ENCODE results near the gene PPAN. TPM values are rescaled to one million over a fixed set of nuclear protein-coding genes. Genes with fewer than 3 reads are reported as not detected.

Gene PPAN
- total RNA-seq, 1 experiment from 2014 or later = 101 TPM

GRCh38 chr19:10107254-10107653, 1.1 kb downstream of the PPAN start:
- ATAC-seq = no peak
- Histone ChIP-seq H2AFZ (ENCODE audit: low read depth, low read length, poor library complexity, severe bottlenecking) (no peak overlapping the region), H3K27ac (ENCODE audit: low read depth, low read length) (peak overlapping the region; percentile 89), H4K20me1 (ENCODE audit: insufficient read depth) (no peaks in the 10 kb centered on the region), H3K79me2 (ENCODE audit: insufficient read depth, low read length) (peaks cover 46% of the 10 kb centered on the region), H3K9me3 (ENCODE audit: control insufficient read depth in 1 of 2, insufficient read depth in 1 of 2, low read depth in 1 of 2, low read length in 2 of 2) (no peaks in the 10 kb centered on the region), H3K4me3 (replicated peaks in 1 of 2; ENCODE audit: low read depth in 1 of 2, low read length in 2 of 2) (peak overlapping the region; percentile 72 to 99), H3K36me3 (ENCODE audit: control insufficient read depth in 1 of 2, insufficient read depth in 2 of 2, low read length in 2 of 2) (peaks cover 36 to 42% of the 10 kb centered on the region in 2 experiments), H3K9ac (ENCODE audit: low read length) (peak overlapping the region; percentile 85), H3K9me2 (ENCODE audit: insufficient read depth) (no peaks in the 10 kb centered on the region), H3K4me1 (ENCODE audit: control insufficient read depth in 1 of 2, insufficient read depth in 2 of 2, low read length in 2 of 2) (peaks cover 12 to 42% of the 10 kb centered on the region in 2 experiments), H3K27me3 (ENCODE audit: insufficient read depth, low read length) (no peaks in the 10 kb centered on the region), H3K4me2 (ENCODE audit: low read length) (peak overlapping the region; percentile 94)
- intact Hi-C loops (cut with micrococcal nuclease) = no loop called here
- CTCF ChIA-PET = no interaction called here
- POLR2A ChIA-PET = interaction anchor here (2.4 kb wide), 1 partner anchor 11 kb away, joined by 14 read pairs; no protein-coding TSS in a partner anchor
- RAD21 ChIA-PET (ENCODE audit: low non-redundant PET in 1 of 2, low total read pairs in 2 of 2, uncharacterized antibody in 2 of 2, unreplicated experiment in 2 of 2) = no interaction called here
- DNase-seq (ENCODE audit: low read depth, low spot score) = no peak
- TF ChIP-seq YY1 (IDR thresholded peaks at IDR 0.05; ENCODE audit: extremely low read depth, insufficient replicate concordance, low read depth, low read length) (no peak), POLR2AphosphoS5 (IDR thresholded peaks at IDR 0.05; ENCODE audit: low read depth, low read length) (0 out of 2 replicates have a peak, but pooled peaks have one; percentile 12)
- no TSS peak for BruUV-seq (replicated peaks)

- Histone ChIP-seq H3K4me1 (ENCODE audit: control insufficient read depth in 1 of 2, insufficient read depth in 2 of 2, low read length in 2 of 2) (peaks cover 12 to 48% of the 10 kb centered on the region in 2 experiments), H3K4me3 (replicated peaks in 1 of 2; ENCODE audit: low read depth in 1 of 2, low read length in 2 of 2) (peak overlapping the region; percentile 72 to 99), H3K4me2 (ENCODE audit: low read length) (peak overlapping the region; percentile 94), H3K27ac (ENCODE audit: low read depth, low read length) (peak overlapping the region; percentile 89; the same call in 1 of the 2 replicates), H3K9ac (ENCODE audit: low read length) (peak overlapping the region; percentile 85), H3K36me3 (ENCODE audit: control insufficient read depth in 1 of 2, insufficient read depth in 2 of 2, low read length in 2 of 2) (peaks cover 36 to 42% of the 10 kb centered on the region in 2 experiments), H3K27me3 (ENCODE audit: insufficient read depth, low read length) (no peaks in the 10 kb centered on the region), H3K9me2 (ENCODE audit: insufficient read depth) (no peaks in the 10 kb centered on the region), H4K20me1 (ENCODE audit: insufficient read depth) (no peaks in the 10 kb centered on the region), H3K9me3 (ENCODE audit: control insufficient read depth in 1 of 2, insufficient read depth in 1 of 2, low read depth in 1 of 2, low read length in 2 of 2) (no peaks in the 10 kb centered on the region), H3K79me2 (ENCODE audit: insufficient read depth, low read length) (peaks cover 46% of the 10 kb centered on the region), H2AFZ (ENCODE audit: low read depth, low read length, poor library complexity, severe bottlenecking) (no peak overlapping the region)
- intact Hi-C loops (cut with micrococcal nuclease) = no loop called here
- ChIA-PET RAD21 (ENCODE audit: low non-redundant PET in 1 of 2, low total read pairs in 2 of 2, uncharacterized antibody in 2 of 2, unreplicated experiment in 2 of 2) (no interaction called here), CTCF (interaction anchor here (1.1 kb wide), 1 partner anchor 10 kb away, joined by 3 read pairs; no protein-coding TSS in a partner anchor), POLR2A (interaction anchor here (0.7 to 2.4 kb wide), 3 partner anchors 9 to 12 kb away, joined by 3 to 14 read pairs (median 3); no protein-coding TSS in a partner anchor)
- ATAC-seq = no peak
- BruUV-seq (replicated peaks) = no TSS peak
- TF ChIP-seq SRF (IDR thresholded peaks at IDR 0.05; ENCODE audit: low read depth) (no peak), TCF7L2 (IDR thresholded peaks at IDR 0.05; ENCODE audit: borderline replicate concordance, extremely low read depth, insufficient read depth, insufficient read length) (no peak), CBX3 (IDR thresholded peaks at IDR 0.05; ENCODE audit: low read depth) (no peak), SIN3A (IDR thresholded peaks at IDR 0.05; ENCODE audit: low read depth) (no peak), FOSL1 (IDR thresholded peaks at IDR 0.05; ENCODE audit: low read depth) (no peak)
- no peak for DNase-seq (ENCODE audit: low read depth, low spot score)
Measured at GRCh38 chr19:10107817-10108367, 1.7 kb downstream of the PPAN start.
